ENCODE results near the gene CDC42BPA.
A peak's percentile ranks its signal among the peaks of the same experiment; 100 is the strongest.

The CDC42BPA gene

DNA sequence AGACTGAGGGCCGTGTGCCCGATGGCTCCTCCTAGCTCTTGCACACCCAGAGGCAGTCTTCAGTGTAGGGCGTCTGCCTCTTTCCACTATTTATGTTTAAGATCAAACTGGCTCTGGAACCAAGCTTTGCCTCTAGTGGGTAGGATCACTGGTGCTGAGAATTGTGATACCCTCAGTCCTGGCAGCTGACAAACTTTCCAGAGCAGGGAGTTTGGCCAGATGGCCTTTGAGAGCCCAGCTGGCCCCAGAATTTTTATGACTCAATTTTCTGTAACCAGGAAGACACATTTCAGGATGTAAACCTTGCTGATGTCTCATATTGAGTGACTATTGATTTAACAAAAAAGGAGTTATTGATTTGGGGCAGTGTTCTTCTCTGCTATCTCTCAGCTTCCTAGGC lies 371.5 kb downstream of the CDC42BPA start:
- no peak for DNase-seq (ENCODE audit: low spot score)

- no peak for DNase-seq (ENCODE audit: low spot score)
Measured at GRCh38 chr1:226946285-226946684, 372.0 kb downstream of the CDC42BPA start.

DNA sequence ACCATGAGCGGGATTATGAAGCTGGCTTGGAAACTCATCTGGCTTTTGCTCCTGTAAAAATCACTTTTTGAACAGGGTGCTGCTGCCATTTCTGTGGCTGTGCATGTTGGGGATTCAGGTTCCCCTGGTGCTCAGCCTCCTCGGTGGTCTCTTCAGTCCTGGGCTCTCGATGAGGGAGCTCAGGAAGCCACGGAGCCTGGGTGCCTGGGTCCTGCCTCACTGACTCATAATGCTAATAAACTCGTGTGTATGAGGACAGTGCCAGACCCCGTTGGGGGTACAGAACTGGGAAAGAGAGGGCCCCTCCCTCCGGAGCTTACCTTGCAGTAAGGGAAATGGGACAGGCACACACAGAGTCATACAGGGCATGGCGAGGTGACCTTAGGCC lies 372.4 kb downstream of the CDC42BPA start:
- DNase-seq (ENCODE audit: low spot score), result no peak

DNA sequence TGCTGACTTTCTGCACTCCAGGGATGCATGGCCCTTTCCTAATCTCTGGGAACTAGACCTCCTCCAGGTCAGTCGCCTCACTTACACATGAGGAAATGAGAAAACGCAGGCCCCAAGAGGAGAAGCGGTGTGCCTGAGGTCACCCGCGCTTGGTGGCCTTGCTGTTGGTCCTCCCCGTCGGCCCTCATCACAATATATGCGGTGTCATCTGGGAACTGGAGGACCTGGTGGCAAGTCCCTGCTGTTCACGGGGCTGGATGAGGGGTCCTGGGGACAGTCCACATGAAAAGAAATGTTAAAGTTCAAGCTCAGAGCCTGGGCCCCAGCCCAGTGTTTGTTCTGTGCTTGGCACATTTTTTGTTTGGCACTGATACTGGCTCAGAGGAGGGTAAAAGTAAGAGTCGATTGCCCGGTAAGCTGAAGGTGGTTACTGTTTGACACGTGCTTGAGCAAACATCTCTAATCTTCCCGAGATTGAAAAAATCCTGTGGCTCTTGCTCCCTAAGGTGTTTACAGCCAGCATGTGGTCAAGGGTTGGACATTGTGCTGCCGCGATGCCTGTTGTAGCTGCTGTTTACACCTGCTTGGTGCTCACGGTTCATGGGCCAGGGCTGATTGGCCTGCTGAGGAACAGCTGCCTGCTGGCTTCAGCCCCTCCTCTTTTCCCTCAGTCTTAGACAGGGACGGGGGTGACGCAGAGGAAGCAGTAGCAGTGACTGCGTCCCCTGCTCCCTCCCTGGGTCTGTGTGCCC lies 373.0 kb downstream of the CDC42BPA start:
- no peak for DNase-seq (ENCODE audit: low spot score)

DNA sequence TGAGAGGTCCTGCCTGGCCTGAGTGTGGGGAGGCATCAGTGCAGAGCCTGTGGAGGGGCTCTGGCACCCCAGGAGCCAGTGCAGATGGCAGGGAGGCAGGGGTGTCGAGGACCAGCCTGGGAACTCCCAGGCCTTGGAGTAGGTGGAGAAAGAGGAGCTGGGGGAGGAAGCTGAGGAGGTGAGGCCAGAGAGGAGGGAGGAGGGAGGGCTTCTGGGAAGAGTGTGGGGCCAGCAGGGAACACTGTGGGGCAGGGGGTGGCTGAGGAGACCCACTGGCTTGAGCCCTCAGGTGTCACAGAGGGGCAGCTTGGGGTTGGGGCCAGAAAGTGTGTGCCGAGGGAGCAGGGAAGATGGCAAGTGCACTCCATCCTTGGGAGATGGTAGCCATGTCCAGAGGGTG lies 374.4 kb downstream of the CDC42BPA start:
- DNase-seq (ENCODE audit: low spot score), result no peak

GRCh38 chr1:226943156-226943555 lies 375.1 kb downstream of the CDC42BPA start:
- DNase-seq (ENCODE audit: low spot score), result no peak

DNA sequence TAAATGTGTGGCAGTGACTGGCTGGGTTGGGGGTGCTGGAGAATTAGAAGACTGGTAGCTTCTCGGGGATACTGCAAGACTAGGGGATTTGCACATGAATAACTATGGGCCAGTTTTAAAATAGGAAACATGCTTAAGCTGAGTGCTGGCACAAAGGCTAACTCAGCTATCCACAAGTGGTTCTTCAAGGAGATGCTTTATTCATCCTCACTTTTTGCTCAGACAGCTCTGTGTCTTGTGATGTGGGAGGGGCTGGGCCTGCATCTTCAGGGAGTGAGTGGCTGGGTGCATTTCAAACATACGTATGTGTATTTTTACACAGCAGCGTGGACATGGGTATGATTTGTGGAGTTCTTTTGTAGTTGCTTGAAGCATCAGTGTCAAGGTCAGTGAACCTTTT lies 375.9 kb downstream of the CDC42BPA start:
- DNase-seq (ENCODE audit: low spot score), result no peak

GRCh38 chr1:226940806-226941067 lies 377.6 kb downstream of the CDC42BPA start:
- DNase-seq (ENCODE audit: low spot score), result no peak

GRCh38 chr1:226940029-226940805 lies 378.1 kb downstream of the CDC42BPA start, which contains the start of gene COQ8A:
Gene COQ8A, plus strand, starts transcription at chr1:226940294. Its CDS starts 21,092 bp downstream, at chr1:226961386.
- DNase-seq (ENCODE audit: low spot score), result peak; percentile 99
